ENCODE measurements around the gene RAB3IL1. TPM values are rescaled to one million over a fixed set of nuclear protein-coding genes. Genes with fewer than 3 reads are reported as not detected.

Gene RAB3IL1
- total and polyA plus RNA-seq, 4 donors, result 2.1 to 41.6 (median 5.4) TPM

GRCh38 chr11:61940466-61940865, 23.1 kb upstream of the RAB3IL1 start:
- Histone ChIP-seq H3K4me1 (ENCODE audit: control insufficient read depth in 4 of 4, insufficient read depth in 4 of 4, low read length in 3 of 4) (no peaks in the 10 kb centered on the region), H3K9ac (ENCODE audit: low read depth in 1 of 2, low read length in 2 of 2) (no peak overlapping the region), H3K27ac (ENCODE audit: low read depth in 1 of 2, low read length in 2 of 2) (no peak overlapping the region), H3K4me3 (ENCODE audit: low read depth in 1 of 3, low read length in 3 of 3) (no peak overlapping the region), H3K9me3 (ENCODE audit: control insufficient read depth in 4 of 4, low read length in 3 of 4) (peaks cover 0 to 4% (median 0%) of the 10 kb centered on the region in 4 donors), H3K27me3 (ENCODE audit: control insufficient read depth in 4 of 4, insufficient read depth in 4 of 4, low read length in 3 of 4) (no peaks in the 10 kb centered on the region), H3K36me3 (ENCODE audit: control insufficient read depth in 4 of 4, insufficient read depth in 3 of 4, low read depth in 1 of 4, low read length in 3 of 4) (no peaks in the 10 kb centered on the region)
- TF ChIP-seq MAX (IDR thresholded peaks at IDR 0.05), result no peak
- no peak for TF ChIP-seq REST (IDR thresholded peaks at IDR 0.05)
- TF ChIP-seq TAF1 (conservative IDR thresholded peaks at IDR 0.05), result no peak
- no peak for TF ChIP-seq CTCF (IDR thresholded peaks at IDR 0.05; ENCODE audit: low read depth, low read length, missing input control)
- no peak for TF ChIP-seq ATF3 (IDR thresholded peaks at IDR 0.05)
- TF ChIP-seq FOXA2 (IDR thresholded peaks at IDR 0.05), result no peak
- no peak for TF ChIP-seq HNF4G (IDR thresholded peaks at IDR 0.05)
- TF ChIP-seq FOXA1 (IDR thresholded peaks at IDR 0.05), result no peak
- no peak for TF ChIP-seq YY1 (IDR thresholded peaks at IDR 0.05)
- no peak for DNase-seq (ENCODE audit: low spot score)
- 95% methylated on average over 10 of the region's 10 CpGs for WGBS

GRCh38 chr11:61935861-61936260, 18.5 kb upstream of the RAB3IL1 start:
- H3K27me3 ChIP-seq (ENCODE audit: control insufficient read depth in 4 of 4, insufficient read depth in 4 of 4, low read length in 3 of 4), result no peaks in the 10 kb centered on the region
- no peaks in the 10 kb centered on the region for H3K36me3 ChIP-seq (ENCODE audit: control insufficient read depth in 4 of 4, insufficient read depth in 3 of 4, low read depth in 1 of 4, low read length in 3 of 4)
- H3K9me3 ChIP-seq (ENCODE audit: control insufficient read depth in 4 of 4, low read length in 3 of 4), result peaks cover 0 to 4% (median 0%) of the 10 kb centered on the region in 4 donors
- H3K4me1 ChIP-seq (ENCODE audit: control insufficient read depth in 4 of 4, insufficient read depth in 4 of 4, low read length in 3 of 4), result no peaks in the 10 kb centered on the region
- 83% methylated on average over 2 of the region's 2 CpGs for WGBS
- H3K9ac ChIP-seq (ENCODE audit: low read depth in 1 of 2, low read length in 2 of 2), result no peak overlapping the region
- TF ChIP-seq RXRA (IDR thresholded peaks at IDR 0.05) (no peak), HNF4A (conservative IDR thresholded peaks at IDR 0.05) (no peak), MAX (IDR thresholded peaks at IDR 0.05) (no peak), SP1 (IDR thresholded peaks at IDR 0.05) (no peak), YY1 (IDR thresholded peaks at IDR 0.05) (no peak), NR2F2 (IDR thresholded peaks at IDR 0.05) (no peak), FOXA2 (IDR thresholded peaks at IDR 0.05) (no peak)
- no peak overlapping the region for H3K4me3 ChIP-seq (ENCODE audit: low read depth in 1 of 3, low read length in 3 of 3)
- no peak for DNase-seq (ENCODE audit: low spot score)
- H3K27ac ChIP-seq (ENCODE audit: low read depth in 1 of 2, low read length in 2 of 2), result no peak overlapping the region

- Histone ChIP-seq H3K4me1 (ENCODE audit: control insufficient read depth in 4 of 4, insufficient read depth in 4 of 4, low read length in 3 of 4) (no peaks in the 10 kb centered on the region), H3K27me3 (ENCODE audit: control insufficient read depth in 4 of 4, insufficient read depth in 4 of 4, low read length in 3 of 4) (no peaks in the 10 kb centered on the region), H3K4me3 (ENCODE audit: low read depth in 1 of 3, low read length in 3 of 3) (no peak overlapping the region), H3K9me3 (ENCODE audit: control insufficient read depth in 4 of 4, low read length in 3 of 4) (no peaks in the 10 kb centered on the region), H3K27ac (ENCODE audit: low read depth in 1 of 2, low read length in 2 of 2) (no peak overlapping the region), H3K36me3 (ENCODE audit: control insufficient read depth in 4 of 4, insufficient read depth in 3 of 4, low read depth in 1 of 4, low read length in 3 of 4) (no peaks in the 10 kb centered on the region), H3K9ac (ENCODE audit: low read depth in 1 of 2, low read length in 2 of 2) (no peak overlapping the region)
- DNase-seq (ENCODE audit: low spot score), result no peak
- WGBS, result 93% methylated on average over 3 of the region's 3 CpGs
- no peak for TF ChIP-seq RAD21 (IDR thresholded peaks at IDR 0.05)
- no peak for TF ChIP-seq CTCF (IDR thresholded peaks at IDR 0.05; ENCODE audit: low read depth, low read length, missing input control)
- no peak for TF ChIP-seq SP1 (IDR thresholded peaks at IDR 0.05)
- no peak for TF ChIP-seq TAF1 (conservative IDR thresholded peaks at IDR 0.05)
- no peak for TF ChIP-seq REST (IDR thresholded peaks at IDR 0.05)
- no peak for TF ChIP-seq GABPA (IDR thresholded peaks at IDR 0.05 in 1 of 2, conservative IDR thresholded peaks at IDR 0.05 in 1 of 2)
- TF ChIP-seq MAX (IDR thresholded peaks at IDR 0.05), result no peak
Observed at GRCh38 chr11:61930933-61931332, 13.6 kb upstream of the RAB3IL1 start.
